AML-193 (cell line): ENCODE results near the gene PTPRK.

Experiments
- DNase-seq, 2 experiments: peaks; one replicate each; lab custom pipeline; 2025; lab: John Stamatoyannopoulos, UW

Gene PTPRK

DNA sequence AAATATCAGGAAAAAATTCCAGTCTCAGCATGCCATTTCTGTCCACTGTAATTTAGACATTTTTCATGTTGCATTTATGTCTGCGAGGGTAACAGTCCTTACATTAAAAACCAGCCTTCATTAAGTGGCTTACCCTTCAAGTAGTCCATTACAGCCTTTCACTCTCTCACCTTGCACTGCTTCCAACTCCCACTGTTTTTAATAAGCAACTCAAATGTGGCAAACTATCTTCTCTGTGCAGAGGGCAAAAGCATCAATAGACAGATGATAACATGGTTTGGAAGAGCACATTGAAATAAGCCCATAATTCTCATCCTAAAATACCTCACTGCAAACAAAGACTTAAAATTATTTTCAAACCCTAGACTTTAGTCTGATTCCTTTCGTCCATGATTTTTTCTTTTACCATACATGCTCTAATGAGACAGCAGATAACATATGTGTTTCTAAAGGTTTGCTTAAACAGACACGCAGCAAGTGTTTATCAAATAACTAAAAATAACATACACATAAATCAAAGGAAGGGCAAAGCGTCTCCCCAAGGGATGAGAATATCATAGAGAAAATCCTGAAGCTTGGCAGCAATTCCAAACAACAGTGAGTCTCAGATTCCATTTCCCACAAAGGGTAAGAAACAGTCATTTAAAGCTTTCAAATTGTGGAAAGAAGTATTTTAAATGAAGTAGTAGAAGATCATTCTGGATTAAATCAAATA lies 130.4 kb downstream of the PTPRK start:
- no peak for DNase-seq

GRCh38 chr6:128388380-128388779 lies 132.0 kb downstream of the PTPRK start:
- DNase-seq, result no peak

DNA sequence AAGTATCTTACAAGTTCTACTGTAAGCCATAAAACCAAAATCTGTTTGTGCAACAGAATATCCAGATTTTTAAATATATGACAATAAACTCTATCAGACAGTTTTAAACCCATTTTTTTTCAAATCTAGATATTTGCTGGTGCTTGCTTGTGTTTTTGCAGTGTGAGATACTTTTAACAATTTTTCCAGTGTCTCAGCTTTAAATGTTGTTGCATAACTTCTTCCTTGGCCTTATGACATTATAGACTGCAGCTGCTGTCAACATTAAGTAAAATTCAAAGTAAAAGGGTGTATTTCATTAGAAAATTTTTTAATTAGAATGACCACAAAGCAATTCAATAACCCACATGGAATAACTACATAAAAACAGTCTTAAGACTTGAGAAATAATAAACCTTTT lies 139.5 kb downstream of the PTPRK start:
- DNase-seq, result no peak

DNA sequence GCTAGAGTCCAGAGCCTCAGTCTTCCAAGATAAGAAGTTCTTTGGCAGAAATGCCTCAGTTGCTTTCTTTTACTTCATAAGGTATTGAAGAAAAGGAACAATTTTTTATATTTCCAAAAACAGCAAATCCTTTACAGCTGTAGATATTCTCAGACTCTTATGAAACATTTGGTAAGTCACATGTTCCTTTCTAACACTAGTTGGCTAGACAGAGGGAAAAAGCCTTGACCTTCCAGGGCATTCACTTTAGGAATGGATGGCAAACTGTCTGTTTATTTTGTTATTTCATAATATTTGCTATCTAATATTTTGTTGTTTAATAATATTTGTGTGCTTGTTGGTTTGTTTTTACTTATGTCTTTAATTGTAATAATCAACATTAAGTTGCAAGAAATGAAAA lies 140.8 kb downstream of the PTPRK start:
- DNase-seq, result no peak

DNA sequence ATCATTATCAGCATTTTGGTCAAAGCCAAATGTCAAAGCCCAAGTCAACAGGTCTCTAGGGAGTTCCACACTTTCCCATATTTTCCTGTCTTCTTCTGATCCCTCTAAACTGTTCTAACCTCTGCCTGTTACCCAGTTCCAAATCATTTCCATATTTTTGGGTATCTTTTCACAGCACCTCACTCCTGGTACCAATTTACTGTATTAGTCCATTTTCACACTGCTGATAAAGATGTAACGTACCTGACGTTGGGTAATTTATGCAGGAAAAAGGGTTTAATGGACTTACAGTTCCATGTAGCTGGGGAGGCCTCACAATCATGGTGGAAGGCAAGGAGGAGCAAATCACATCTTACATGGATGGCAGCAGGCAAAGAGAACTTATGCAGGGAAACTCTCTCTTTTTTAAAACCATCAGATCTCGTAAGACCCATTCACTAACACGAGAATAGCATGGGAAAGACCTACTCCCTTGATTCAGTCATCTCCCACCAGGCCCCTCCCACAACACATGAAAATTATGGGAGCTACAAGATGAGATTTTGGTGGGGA lies 143.4 kb downstream of the PTPRK start:
- no peak for DNase-seq

GRCh38 chr6:128371136-128371535 lies 149.3 kb downstream of the PTPRK start:
- no peak for DNase-seq

DNA sequence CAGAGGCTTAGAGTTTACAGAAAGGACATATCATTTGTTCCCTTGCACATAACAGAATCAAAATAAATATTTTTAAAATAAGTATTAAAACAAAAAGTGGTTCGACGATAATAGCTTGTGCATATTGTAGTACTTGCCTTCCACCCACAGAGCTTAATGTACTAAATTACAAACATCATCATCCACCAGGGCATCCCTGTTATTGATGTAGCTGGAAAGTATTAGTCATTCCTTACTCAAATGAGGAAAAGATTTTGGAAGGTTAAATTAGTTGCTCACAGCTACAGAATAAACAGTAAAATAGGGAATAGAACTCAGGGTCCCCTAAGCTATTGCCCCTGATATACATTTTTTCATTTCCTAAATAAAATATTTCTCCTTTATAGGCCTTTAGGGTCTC lies 150.3 kb downstream of the PTPRK start:
- DNase-seq, result no peak

DNA sequence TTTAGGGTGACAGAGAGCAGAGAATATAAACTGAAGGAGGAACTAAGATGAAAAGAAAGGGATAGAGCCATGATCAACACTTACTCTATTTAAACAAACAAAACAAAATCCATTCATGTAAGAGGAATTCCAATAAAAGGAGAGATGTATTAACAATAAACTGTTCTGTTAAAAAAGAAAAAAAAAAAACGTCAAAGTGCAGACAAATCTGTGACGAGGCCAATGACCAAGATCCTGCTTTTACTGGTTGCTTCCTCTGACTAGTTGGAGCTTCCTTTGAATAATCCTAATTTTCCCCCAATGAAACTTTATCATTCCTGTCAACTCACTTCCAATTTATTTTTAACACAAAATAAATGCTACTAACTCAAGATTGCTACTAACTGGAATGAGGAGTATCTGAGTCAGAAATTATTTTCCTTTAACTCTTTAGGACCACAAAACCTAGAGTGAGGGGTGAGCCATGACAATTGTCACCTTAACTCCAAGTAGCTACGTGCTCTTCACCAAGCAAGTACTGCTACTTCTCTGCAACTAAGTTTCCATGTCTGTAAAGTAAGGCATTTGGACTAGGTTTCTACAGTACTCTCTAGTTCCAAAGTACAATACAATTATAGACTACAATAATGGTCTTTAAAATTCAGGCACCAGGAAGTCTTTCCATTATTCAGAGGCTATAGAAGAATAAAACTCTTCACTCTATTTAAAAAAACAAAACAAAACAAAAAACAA lies 152.0 kb downstream of the PTPRK start:
- no peak for DNase-seq

DNA sequence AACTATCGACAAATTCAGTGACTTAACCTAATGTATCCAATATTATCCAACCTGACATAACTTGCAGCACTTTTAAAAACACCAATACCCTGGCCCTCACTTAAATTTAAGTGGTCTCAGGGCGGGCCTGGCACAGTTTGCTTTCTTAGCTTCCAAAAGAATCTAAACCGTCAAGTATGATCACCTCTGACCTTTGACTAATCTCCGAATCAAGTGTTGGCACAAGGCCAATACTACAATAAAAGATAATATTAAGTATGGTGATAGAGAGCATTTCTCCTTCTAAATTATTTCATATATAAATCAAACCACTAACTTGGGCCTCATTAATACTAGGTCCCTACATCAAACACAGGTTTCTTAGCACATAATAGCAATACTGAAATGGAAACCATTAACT lies 153.0 kb downstream of the PTPRK start:
- no peak for DNase-seq

DNA sequence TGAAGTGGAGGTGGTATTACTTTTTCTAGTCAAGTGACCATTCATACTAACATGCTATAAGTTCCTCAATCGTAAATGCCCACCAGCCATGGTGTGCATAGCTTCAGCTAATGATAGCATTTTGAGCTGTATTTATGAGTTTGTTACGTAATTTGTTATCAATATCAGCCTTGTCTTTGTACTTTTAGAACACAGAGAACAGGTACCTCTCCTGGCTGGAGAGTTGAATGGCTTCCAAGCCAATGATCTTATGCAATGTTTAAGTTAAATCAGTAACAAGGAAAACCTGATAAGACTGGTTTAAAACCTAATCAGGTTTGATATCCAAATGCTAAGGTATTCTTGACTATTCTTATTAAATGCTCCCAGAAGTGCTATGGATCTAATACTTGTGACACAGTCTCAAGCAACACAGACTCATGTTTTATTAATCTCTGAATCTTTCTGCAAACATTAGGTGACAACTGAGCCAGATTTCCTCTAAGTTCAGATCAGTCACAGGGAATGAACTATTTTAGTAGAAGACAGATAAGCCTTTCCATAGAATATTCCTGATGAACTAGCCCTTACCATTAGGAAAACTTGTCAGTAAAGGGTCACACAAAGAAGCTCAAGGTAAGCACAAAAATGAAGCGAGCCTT lies 154.8 kb downstream of the PTPRK start:
- no peak for DNase-seq

- no peak for DNase-seq
These were observed 155.5 kb downstream of the PTPRK start for GRCh38 chr6:128364766-128365519.

DNA sequence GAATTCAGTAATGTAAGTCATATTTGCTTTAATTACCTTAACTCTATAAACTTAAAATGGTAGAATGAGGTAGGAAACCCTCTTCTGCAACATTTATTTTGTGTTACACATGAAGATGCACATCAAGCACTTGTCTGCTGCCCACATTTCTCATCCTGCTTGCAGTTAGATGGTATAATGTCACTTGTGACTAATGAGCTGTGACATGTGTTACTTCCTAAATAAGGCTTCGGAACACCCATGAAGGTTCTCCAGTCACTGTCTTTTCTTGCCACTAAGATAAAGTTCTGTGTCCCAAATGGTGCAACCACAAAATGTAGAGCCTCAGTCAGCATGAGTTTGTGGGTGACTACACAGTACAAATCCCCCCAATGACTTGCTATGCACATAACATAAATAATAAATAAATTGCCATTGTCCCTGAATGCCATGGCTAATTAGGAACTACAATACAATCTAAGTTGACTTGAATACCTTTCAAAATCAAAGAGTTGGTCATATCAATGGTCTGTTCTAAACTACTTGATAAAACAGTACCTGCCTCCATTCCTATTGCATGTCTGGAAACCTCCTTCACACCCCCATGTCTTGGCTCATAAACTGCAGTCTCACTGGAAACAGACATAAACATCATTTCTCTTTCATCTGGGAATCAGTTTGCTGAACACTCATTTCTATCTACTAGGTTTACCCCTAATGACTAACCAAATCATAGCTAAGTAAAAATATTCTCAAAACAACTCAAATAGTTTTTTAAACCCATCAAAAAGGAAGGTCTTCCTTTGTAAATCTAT lies 157.2 kb downstream of the PTPRK start:
- no peak for DNase-seq

GRCh38 chr6:128361378-128361777 lies 159.0 kb downstream of the PTPRK start:
- no peak for DNase-seq

GRCh38 chr6:128358244-128358776 lies 162.1 kb downstream of the PTPRK start:
- no peak for DNase-seq

GRCh38 chr6:128357392-128358130 lies 162.8 kb downstream of the PTPRK start:
- no peak for DNase-seq

GRCh38 chr6:128352366-128352765 lies 168.0 kb downstream of the PTPRK start:
- DNase-seq, result no peak

DNA sequence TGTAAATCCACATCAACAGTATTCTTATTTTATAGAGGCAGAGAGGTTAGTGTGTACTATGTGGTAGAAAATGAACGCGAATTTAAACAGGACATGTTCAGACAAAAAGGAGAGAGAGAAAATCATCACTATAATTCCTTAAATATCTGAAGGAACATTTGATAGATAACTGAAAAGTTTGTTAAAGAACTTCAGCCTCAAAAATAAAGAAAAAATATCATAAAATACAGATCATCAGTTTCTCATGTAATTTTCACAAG lies 169.2 kb downstream of the PTPRK start:
- no peak for DNase-seq

DNA sequence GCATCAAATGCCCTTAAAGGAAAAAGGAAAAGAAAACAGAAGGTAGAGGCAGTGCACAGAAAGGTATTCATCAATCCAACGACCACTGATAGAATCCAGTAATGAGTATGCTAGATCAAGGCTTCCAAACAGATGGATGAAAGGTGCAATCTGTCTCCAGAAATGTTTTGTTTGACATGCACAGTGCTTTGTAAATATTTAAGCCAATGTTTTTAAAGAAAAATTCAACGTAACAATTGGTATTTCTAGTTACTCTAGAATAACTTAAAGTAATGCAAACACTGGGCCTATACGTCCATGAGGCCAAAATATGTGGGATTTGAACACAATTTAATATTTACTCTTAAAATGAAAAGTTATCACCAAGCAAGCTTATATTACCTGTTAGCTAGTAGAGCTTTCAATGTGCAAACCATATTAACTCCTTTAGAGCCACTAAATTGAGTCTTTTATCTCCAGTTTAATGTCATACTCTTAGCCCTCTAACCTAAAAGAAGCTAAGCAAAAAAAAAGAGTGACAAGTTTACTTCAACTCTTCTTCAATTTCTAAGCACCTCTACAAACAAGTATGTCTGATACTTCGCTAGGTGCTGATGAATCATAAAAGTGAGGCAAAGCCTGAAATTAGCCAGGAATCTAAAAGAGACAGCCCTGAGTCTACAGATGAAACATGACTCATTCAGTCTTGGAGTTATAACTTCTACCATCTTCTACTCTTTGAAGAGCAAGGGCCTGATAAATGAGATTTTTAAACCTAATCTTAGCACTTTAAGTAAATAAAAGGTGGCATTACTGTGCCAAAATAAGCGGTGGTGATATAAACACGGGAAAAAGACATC lies 169.8 kb downstream of the PTPRK start:
- no peak for DNase-seq

- DNase-seq, result no peak
These were observed 173.3 kb downstream of the PTPRK start for GRCh38 chr6:128347123-128347522.

- no peak for DNase-seq
These were observed 173.8 kb downstream of the PTPRK start for GRCh38 chr6:128346569-128346968.
